HCT116 (cell line): ENCODE measurements around the gene MTG1.

Source experiments
- POLR2A ChIP-seq: IDR thresholded peaks from 2 replicates; pipeline ENCODE4 v1.7.0; 2011; ENCODE audit warnings: borderline replicate concordance; ENCODE audit not compliant: insufficient read depth, insufficient read length; ENCODE audit errors: extremely low read depth
- RAD21 ChIP-seq: IDR thresholded peaks from 2 replicates; pipeline ENCODE4 v1.6.1; 2012; ENCODE audit warnings: low read depth, mild to moderate bottlenecking
- SP1 ChIP-seq: IDR thresholded peaks from 2 replicates; pipeline ENCODE4 v1.6.1; 2012; ENCODE audit warnings: low read depth
- YY1 ChIP-seq: IDR thresholded peaks from 2 replicates; pipeline ENCODE4 v1.6.1; 2011; ENCODE audit warnings: low read length, low read depth, moderate library complexity, mild to moderate bottlenecking; ENCODE audit not compliant: insufficient replicate concordance; ENCODE audit errors: extremely low read depth
- TF ChIP-seq, protein P1 (sequence below), 3 experiments: fragments of 200-600 bp in 1 of 3; sonication (generic) in 1 of 3; IDR thresholded peaks in 2 of 3; conservative IDR thresholded peaks in 1 of 3; 2 replicates each; pipeline ENCODE4 v1.5.1; 2012 to 2017; ENCODE audit warnings: low read depth in 2 of 3, low read length in 2 of 3, antibody characterized with exemption in 1 of 3, borderline replicate concordance in 1 of 3, control low read depth in 1 of 3, mild to moderate bottlenecking in 1 of 3, mixed read lengths in 1 of 3, mixed run types in 1 of 3, moderate library complexity in 1 of 3; ENCODE audit not compliant: insufficient read depth in 1 of 3

DNA sequence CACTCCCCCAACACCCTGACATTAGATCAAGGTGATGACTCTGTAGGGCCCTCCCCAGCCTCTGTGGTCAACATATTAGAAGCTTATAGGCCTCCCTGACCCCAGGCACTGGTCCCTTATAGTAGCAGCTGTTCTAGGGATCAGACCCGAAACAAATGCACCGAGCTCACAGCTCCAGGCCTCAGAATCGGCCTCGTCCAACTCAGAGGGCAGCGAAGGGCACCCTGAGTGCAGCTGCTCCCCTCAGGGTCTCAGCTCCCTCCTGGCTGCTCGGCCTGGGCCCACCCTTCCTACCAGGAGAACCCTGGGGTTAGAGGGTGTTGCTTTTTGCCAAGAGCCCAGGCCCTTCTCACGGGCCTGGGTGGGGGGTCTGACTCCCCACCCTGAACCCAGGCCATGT lies 25.8 kb upstream of the MTG1 start:
- TF ChIP-seq, protein P1, sequence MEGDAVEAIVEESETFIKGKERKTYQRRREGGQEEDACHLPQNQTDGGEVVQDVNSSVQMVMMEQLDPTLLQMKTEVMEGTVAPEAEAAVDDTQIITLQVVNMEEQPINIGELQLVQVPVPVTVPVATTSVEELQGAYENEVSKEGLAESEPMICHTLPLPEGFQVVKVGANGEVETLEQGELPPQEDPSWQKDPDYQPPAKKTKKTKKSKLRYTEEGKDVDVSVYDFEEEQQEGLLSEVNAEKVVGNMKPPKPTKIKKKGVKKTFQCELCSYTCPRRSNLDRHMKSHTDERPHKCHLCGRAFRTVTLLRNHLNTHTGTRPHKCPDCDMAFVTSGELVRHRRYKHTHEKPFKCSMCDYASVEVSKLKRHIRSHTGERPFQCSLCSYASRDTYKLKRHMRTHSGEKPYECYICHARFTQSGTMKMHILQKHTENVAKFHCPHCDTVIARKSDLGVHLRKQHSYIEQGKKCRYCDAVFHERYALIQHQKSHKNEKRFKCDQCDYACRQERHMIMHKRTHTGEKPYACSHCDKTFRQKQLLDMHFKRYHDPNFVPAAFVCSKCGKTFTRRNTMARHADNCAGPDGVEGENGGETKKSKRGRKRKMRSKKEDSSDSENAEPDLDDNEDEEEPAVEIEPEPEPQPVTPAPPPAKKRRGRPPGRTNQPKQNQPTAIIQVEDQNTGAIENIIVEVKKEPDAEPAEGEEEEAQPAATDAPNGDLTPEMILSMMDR (IDR thresholded peaks at IDR 0.05 in 2 of 3, conservative IDR thresholded peaks at IDR 0.05 in 1 of 3; ENCODE audit: borderline replicate concordance in 1 of 3, insufficient read depth in 1 of 3, low read depth in 2 of 3, low read length in 2 of 3) = no peak
- TF ChIP-seq RAD21 (no peak), YY1 (no peak), POLR2A (no peak), SP1 (no peak)
